HCT116 (cell line): ENCODE results near the gene ZNF485. TPM values are rescaled to one million over a fixed set of nuclear protein-coding genes. Genes with fewer than 3 reads are reported as not detected.

ENCODE experiments used
- ATAC-seq: fragments of 200-7000 bp; cut with Tn5 transposase; 2 replicates; pipeline ENCODE4 v1.9.1; 2020; ENCODE audit warnings: mild to moderate bottlenecking, moderate library complexity
- BruUV-seq: library from RNA; stranded (reverse); fragments of 400-500 nt; replicated peaks from 2 replicates; lab custom pipeline; 2021; lab: Mats Ljungman, UMichigan
- CTCF ChIA-PET: fragments of 300-600 bp; sonication (Branson Sonifier 250); formaldehyde crosslinking; loops from one replicate; lab custom pipeline; 2021; ENCODE audit warnings: antibody characterized with exemption; lab: Charles Lee
- POLR2A ChIA-PET: fragments of 300-600, 350-600 bp; sonication (Branson Sonifier 250); formaldehyde crosslinking; loops from one replicate; lab custom pipeline; 2021; ENCODE audit warnings: antibody characterized with exemption; lab: Charles Lee
- RAD21 ChIA-PET, 2 experiments: fragments of 300-600 bp; sonication (Branson Sonifier 250); formaldehyde crosslinking; loops; one replicate each; lab custom pipeline; 2023; ENCODE audit warnings: low total read pairs in 2 of 2; ENCODE audit not compliant: uncharacterized antibody in 2 of 2, unreplicated experiment in 2 of 2, low non-redundant PET in 1 of 2; lab: Charles Lee
- DNase-seq: peaks from one replicate; pipeline ENCODE4 v3.0.0-alpha.2; 2010; ENCODE audit warnings: low read depth, low spot score
- H2AFZ ChIP-seq: fragments of 200-600 bp; shearing (Covaris generic), sonication (generic); 2 replicates; pipeline ENCODE4 v1.6.1; 2017; ENCODE audit warnings: low read depth, mixed run types, mixed read lengths, antibody characterized with exemption, low read length; ENCODE audit not compliant: poor library complexity, severe bottlenecking
- H3K27ac ChIP-seq: 2 replicates; pipeline ENCODE4 v1.5.1; 2012; ENCODE audit warnings: low read depth, low read length
- H3K27me3 ChIP-seq: fragments of 200-600 bp; sonication (generic); 2 replicates; pipeline ENCODE4 v1.6.1; 2016; ENCODE audit warnings: mixed run types, low read length, mixed read lengths; ENCODE audit not compliant: insufficient read depth
- H3K36me3 ChIP-seq, 2 experiments: fragments of 200-500 bp in 1 of 2; fragments of 200-600 bp in 1 of 2; sonication (Bioruptor generic) in 1 of 2; sonication (generic) in 1 of 2; 2 replicates each; pipeline versions ENCODE4 v1.5.1 to v1.6.1; 2014 to 2016; ENCODE audit warnings: low read length in 2 of 2, inconsistent platforms in 1 of 2, mixed read lengths in 1 of 2, mixed run types in 1 of 2; ENCODE audit not compliant: insufficient read depth in 2 of 2, control insufficient read depth in 1 of 2
- H3K4me1 ChIP-seq, 2 experiments: fragments of 200-600 bp in 1 of 2; sonication (generic) in 1 of 2; 2 replicates each; pipeline versions ENCODE4 v1.5.1 to v1.6.1; 2012 to 2017; ENCODE audit warnings: low read length in 2 of 2, inconsistent platforms in 1 of 2, mild to moderate bottlenecking in 1 of 2, mixed read lengths in 1 of 2, mixed run types in 1 of 2, moderate library complexity in 1 of 2; ENCODE audit not compliant: insufficient read depth in 2 of 2, control insufficient read depth in 1 of 2
- H3K4me2 ChIP-seq: fragments of 200-600 bp; sonication (generic); 2 replicates; pipeline ENCODE4 v1.6.1; 2017; ENCODE audit warnings: mixed run types, low read length, mixed read lengths
- H3K4me3 ChIP-seq, 2 experiments: fragments of 200-600 bp in 1 of 2; sonication (generic) in 1 of 2; replicated peaks in 1 of 2; 2 replicates each; pipeline ENCODE4 v1.5.1; 2011 to 2016; ENCODE audit warnings: low read length in 2 of 2, control low read depth in 1 of 2, low read depth in 1 of 2, mild to moderate bottlenecking in 1 of 2, mixed read lengths in 1 of 2, mixed run types in 1 of 2
- H3K79me2 ChIP-seq: fragments of 200-600 bp; sonication (generic); 2 replicates; pipeline ENCODE4 v1.6.1; 2017; ENCODE audit warnings: mild to moderate bottlenecking, mixed run types, low read length, moderate library complexity, mixed read lengths; ENCODE audit not compliant: insufficient read depth
- H3K9ac ChIP-seq: fragments of 200-600 bp; sonication (generic); 2 replicates; pipeline ENCODE4 v1.6.1; 2016; ENCODE audit warnings: low read length, mixed read lengths
- H3K9me2 ChIP-seq: fragments of 200-600 bp; sonication (generic), shearing (Covaris generic); 2 replicates; pipeline ENCODE4 v1.6.1; 2017; ENCODE audit warnings: mixed run types, mild to moderate bottlenecking, moderate library complexity; ENCODE audit not compliant: insufficient read depth
- H3K9me3 ChIP-seq, 2 experiments: fragments of 200-500 bp in 1 of 2; fragments of 200-600 bp in 1 of 2; sonication (Bioruptor generic) in 1 of 2; sonication (generic) in 1 of 2; 2 replicates each; pipeline ENCODE4 v1.6.1; 2014 to 2017; ENCODE audit warnings: low read length in 2 of 2, mixed read lengths in 2 of 2, inconsistent platforms in 1 of 2, low read depth in 1 of 2, mild to moderate bottlenecking in 1 of 2, mixed run types in 1 of 2, moderate library complexity in 1 of 2; ENCODE audit not compliant: control insufficient read depth in 1 of 2, insufficient read depth in 1 of 2
- H4K20me1 ChIP-seq: fragments of 200-600 bp; sonication (generic), shearing (Covaris generic); 2 replicates; pipeline ENCODE4 v1.6.1; 2017; ENCODE audit warnings: mixed run types, mild to moderate bottlenecking, moderate library complexity; ENCODE audit not compliant: insufficient read depth
- EGR1 ChIP-seq: IDR thresholded peaks from 2 replicates; pipeline ENCODE4 v1.6.1; 2012; ENCODE audit warnings: low read depth
- EZH2phosphoT487 ChIP-seq: fragments of 200-600 bp; IDR thresholded peaks from 2 replicates; pipeline ENCODE4 v1.6.1; 2018; ENCODE audit warnings: antibody characterized with exemption, borderline replicate concordance
- JUND ChIP-seq: IDR thresholded peaks from 2 replicates; pipeline ENCODE4 v1.6.1; 2012
- ZNF274 ChIP-seq: fragments of 200-500 bp; sonication (Bioruptor generic); IDR thresholded peaks from 2 replicates; pipeline ENCODE4 v1.6.1; 2014; ENCODE audit warnings: mild to moderate bottlenecking, low read depth, low read length, inconsistent platforms
- intact Hi-C: fragments of 100-400 bp; cut with micrococcal nuclease; formaldehyde crosslinking; loops from 2 replicates; pipeline ENCODE4 v1.10.0; 2022
- total RNA-seq: library from RNA; stranded (reverse); gene quantifications from one replicate; pipeline ENCODE4 v1.2.1, GENCODE V29; 2021; ENCODE audit not compliant: unreplicated experiment

Gene ZNF485
- total RNA-seq, 1 experiment from 2014 or later, result 5.8 TPM

DNA sequence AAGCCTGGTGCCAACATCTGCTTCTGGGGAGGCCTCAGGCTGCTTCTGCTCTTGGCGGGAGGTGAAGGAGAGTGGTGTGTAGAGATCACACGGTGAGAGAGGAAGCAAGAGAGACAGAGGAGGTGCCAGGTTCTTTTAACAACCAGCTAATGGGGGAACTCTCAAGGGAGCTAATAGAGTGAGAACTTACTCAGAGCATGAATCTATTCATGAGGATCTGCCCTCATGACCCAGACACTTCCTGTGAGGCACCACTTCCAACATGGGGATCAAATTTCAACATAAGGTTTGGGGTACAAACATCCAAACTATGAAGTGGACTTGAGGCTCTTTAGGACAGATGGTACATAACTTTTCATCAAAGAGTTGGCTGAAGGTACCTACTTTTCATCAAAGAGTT is 47.5 kb downstream of the ZNF485 start:
- H3K4me1 ChIP-seq, result peaks cover 0 to 7% of the 10 kb centered on the region in 2 experiments; a peak in 1 of 4 replicates
- H2AFZ ChIP-seq, result no peak overlapping the region
- ChIA-PET CTCF (no interaction called here), RAD21 (no interaction called here), POLR2A (no interaction called here)
- no peak for TF ChIP-seq EGR1
- H3K36me3 ChIP-seq, result no peaks in the 10 kb centered on the region
- ATAC-seq (no peak), DNase-seq (no peak)
- no peak overlapping the region; the same call in 1 of the 2 replicates for H3K4me2 ChIP-seq
- H3K27ac ChIP-seq, result no peak overlapping the region
- no peaks in the 10 kb centered on the region for H3K27me3 ChIP-seq
- H3K9ac ChIP-seq, result no peak overlapping the region
- no peaks in the 10 kb centered on the region for H3K9me3 ChIP-seq
- no peaks in the 10 kb centered on the region for H3K79me2 ChIP-seq
- no peak overlapping the region for H3K4me3 ChIP-seq
- H3K9me2 ChIP-seq, result no peaks in the 10 kb centered on the region
- intact Hi-C loops, result no loop called here
- BruUV-seq, result no TSS peak
- H4K20me1 ChIP-seq, result no peaks in the 10 kb centered on the region

DNA sequence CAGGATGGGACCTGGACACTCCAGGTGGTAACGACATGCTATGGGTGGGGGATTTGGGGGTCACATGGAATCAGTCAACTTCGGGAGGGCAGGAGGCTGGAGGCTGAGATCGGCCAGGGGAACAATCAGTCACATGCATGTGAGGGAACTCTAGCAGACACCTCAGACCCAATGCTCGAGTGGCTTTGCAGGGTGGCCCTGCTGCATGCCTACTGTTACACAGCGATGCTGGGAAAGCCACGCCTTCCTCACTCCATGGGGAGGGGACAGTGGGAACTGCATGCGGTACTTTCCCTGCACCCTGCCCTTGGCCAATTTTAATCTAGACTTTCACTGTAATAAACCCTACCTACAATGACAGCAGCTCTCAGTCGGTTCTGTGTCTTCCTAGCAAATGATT is 49.1 kb downstream of the ZNF485 start:
- H3K36me3 ChIP-seq, result no peaks in the 10 kb centered on the region
- no peaks in the 10 kb centered on the region for H4K20me1 ChIP-seq
- intact Hi-C loops, result no loop called here
- ChIA-PET CTCF (no interaction called here), RAD21 (no interaction called here), POLR2A (no interaction called here)
- DNase-seq (no peak), ATAC-seq (no peak)
- H3K9me2 ChIP-seq, result no peaks in the 10 kb centered on the region
- H3K9me3 ChIP-seq, result no peaks in the 10 kb centered on the region
- H3K9ac ChIP-seq, result no peak overlapping the region
- TF ChIP-seq JUND, result no peak
- no peak for TF ChIP-seq EZH2phosphoT487
- TF ChIP-seq ZNF274, result no peak
- peaks cover 0 to 3% of the 10 kb centered on the region in 2 experiments; a peak in 1 of 4 replicates for H3K4me1 ChIP-seq
- no peaks in the 10 kb centered on the region for H3K79me2 ChIP-seq
- no TSS peak for BruUV-seq
- H3K27me3 ChIP-seq, result no peaks in the 10 kb centered on the region
- no peak overlapping the region for H3K4me3 ChIP-seq
- H3K4me2 ChIP-seq, result no peak overlapping the region
- H3K27ac ChIP-seq, result no peak overlapping the region
- H2AFZ ChIP-seq, result no peak overlapping the region
